Eye (tissue), 1 donor: ENCODE results near the gene PLXNA4.
A peak's percentile ranks its signal among the peaks of the same experiment; 100 is the strongest.

Experiments
- DNase-seq: peaks from one replicate; pipeline ENCODE4 v3.0.0-alpha.2; 2015

PLXNA4 gene

DNA sequence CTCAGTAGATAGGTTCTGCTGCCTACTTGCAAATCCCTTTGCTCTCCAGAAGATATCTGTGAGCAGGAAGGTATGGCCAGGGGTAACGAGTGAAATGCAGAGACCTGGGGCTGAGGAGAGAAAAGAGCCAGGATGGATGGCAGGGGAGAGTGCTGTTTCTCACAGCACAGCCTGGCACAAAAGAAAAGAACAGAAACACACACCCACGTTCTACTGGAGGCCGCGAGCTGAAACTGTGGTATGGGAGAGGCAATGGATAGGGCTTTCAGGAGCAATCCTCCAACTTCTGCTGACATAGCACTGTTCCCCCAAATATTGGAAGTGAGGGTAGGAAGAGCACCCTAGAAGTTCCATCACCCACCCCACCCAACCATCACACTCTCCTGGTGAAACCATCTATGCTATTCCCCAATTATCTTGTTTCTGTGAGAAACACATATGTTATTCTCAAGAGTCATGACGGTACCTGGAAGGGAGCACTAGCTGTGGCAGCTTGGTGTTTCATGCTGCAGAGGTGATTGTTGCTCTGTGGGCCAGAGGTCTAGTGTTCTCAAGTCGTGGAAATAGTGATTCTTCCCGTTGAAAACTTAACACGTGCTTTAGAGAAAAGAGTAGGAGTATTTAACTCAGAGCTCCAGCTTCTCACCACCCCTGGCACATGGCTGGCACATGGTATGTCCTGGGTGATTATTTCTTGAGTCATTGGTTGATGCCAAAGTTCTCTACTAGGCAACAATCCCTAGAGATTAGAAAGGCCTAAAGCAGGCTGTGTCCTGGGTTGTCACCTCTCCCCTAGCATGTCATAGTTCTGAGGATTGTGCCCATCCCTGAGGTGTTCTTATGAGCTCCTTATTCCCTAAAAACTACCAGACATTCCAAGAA, 198.3 kb downstream of the PLXNA4 start:
- no peak for DNase-seq

DNA sequence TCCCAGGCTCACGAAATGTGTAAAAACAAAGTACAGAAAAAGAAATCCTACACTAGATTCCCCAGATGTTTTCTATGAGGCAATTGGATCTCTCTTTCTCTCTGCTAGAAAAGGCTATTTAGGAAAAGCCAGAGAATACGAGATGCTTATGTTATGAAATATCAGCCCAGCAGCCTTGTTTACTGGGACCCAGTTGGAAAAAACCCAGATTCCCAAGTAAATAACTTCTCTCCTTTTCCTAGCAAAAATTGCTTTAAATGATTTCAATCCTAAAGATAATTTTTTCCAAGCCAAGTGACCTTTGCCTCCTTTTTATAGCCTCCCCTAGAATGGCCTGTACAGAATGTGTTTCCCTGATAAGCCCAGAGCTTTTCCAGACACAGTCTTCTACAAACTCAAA, 199.3 kb downstream of the PLXNA4 start:
- DNase-seq, result no peak

DNA sequence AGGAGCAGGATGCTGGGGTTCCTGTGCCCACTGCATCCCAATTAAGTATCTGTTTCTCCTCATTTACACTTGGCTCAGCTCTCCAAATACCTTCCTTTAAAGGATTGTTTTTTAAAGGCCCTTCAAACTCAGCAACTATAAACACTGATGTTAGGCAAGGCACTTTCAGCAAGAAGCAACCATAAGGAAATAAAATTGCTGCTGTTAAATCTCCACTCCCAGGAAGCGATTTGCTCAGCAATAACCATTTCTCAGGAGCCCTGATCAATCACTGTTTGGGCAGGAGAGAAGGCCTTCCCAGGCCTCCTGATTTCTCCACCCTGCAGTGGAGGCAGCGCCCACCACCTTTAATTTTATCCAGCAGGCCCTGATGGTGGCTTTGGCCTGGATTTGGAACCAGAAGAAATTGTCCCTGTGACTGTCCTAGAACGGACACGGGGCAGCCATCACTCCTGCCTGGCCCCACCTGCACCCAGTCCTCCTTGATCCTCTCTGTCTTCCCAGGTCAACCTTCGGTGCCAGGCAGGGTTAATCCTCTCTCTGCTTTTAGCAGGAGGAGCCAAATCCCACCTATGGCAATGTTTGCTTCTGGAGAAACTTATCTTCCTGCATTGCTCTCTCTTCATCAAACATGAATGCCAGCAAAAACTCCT, 199.8 kb downstream of the PLXNA4 start:
- DNase-seq, result no peak

DNA sequence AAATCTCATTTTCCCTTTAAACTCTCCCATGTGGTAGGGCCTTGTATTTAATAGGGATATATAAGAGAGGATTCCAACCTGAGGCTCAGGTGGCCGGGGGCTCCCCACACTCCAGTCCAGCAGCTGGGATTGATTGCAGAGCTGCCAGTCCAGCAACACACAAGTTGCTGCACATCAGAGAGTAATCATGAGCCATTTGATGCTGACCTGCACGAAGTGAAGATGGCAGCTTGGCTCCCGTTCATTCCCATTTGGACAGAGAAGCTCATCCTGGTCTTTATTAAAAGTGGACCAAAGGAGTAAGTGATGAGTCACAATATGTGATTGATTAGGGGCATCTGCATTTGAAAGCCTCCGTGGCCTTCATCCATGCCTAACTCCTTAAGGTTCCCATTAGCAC, 202.4 kb downstream of the PLXNA4 start:
- no peak for DNase-seq

DNA sequence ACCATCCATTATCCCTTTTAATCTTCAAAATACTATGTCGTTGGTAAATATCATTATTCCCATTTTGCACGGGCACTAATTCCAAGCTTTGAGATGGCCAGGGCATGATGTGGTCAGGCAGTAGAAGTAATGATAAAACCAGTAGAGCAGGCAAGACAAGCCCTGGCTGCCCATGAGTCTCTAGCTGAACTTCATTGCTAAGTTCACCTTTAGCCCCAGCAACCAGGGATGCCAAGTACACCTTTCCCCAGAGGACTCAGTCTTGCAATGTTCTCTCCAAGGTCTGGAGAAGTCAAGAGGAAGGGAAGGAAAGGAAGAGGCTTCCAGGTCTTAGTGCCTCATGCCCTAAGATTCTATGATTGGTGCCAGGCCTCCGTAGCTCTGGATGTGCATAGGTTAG, 203.2 kb downstream of the PLXNA4 start:
- no peak for DNase-seq

DNA sequence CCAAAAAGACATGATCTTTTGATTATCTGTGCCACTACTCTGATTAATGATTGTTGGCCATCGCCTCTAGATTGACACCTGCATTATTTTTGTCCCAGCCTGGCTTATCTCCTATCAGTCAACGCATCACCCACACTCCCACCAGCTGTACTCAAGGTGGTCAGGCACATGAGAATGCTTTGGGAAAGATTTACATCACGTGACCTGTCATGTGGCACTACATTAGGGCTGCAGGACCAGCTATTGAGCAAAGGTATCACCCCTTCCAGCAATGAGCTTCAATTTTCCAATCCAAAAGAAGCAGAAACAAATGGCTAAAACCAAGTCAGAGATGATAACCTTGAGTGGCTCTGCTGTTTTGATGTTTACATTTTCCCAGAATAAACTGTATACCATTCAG, 204.3 kb downstream of the PLXNA4 start:
- DNase-seq, result no peak

DNA sequence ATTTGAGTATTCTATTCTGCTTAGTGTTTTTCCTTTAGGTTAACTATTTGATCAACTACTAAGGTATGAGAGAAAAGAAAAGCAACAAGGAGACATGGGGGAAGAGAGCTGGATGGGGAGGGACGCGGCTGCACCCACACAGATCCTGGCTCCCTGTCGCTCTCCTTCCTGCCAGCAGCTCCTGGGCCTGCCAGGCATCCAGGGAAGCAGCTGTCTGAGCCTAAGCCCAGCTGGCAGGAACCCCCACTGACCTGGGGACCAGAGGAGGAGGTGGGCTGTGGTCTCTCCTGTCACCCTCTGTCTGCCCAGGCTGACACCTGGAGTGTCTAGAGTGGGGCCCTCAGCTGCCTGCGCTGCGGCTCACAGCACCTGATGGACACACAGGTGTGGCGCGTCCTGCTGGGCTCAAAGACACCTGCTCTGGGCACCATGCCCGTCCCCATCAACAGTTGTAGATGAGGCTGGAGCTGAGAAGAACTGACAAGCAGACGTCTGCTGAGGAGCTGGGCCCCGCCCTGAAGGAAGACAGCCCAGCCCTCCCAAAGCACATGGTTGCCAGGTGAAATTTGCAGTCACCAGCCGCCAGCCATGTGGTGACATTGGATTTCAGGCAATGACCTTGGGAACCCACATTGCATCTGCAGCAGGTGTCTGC, 207.9 kb downstream of the PLXNA4 start:
- DNase-seq, result no peak

DNA sequence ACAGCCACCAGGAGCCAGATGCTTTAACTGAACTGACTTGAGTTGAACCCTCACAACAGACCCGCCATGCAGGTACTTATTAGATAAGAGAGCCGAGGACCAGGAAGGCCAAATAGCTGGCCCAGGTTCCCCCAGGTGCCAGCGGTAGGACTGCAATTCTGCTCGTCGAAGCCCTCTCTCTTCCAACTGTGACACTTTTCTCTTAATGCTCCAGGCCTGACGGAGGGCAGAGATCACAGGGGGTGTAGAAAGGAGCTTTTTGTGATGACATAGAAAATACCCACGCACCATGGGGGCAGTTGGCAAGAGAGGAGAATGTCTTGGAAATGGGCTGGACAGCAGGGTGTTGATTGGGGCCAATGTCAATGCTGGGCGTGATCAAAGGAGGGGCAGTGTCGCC, 208.5 kb downstream of the PLXNA4 start:
- DNase-seq, result no peak

DNA sequence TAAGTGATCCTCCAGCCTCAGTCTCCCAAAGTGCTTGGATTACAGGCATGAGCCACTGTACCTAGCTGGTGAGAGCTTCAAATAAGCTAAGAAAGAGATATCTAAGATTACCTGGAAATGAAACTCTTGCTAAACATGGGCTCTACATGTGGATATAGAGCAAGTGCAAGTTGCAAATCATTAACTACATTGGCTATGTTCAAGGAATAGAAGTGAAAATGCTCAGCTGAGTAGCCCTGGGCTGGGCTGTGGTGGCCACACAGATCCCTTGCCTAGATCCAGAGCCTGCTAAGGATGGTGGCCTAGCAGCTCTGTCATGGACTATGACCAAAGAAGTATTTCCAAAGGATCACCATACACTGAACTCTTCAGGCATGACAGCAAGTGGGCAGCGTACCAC, 209.3 kb downstream of the PLXNA4 start:
- no peak for DNase-seq

DNA sequence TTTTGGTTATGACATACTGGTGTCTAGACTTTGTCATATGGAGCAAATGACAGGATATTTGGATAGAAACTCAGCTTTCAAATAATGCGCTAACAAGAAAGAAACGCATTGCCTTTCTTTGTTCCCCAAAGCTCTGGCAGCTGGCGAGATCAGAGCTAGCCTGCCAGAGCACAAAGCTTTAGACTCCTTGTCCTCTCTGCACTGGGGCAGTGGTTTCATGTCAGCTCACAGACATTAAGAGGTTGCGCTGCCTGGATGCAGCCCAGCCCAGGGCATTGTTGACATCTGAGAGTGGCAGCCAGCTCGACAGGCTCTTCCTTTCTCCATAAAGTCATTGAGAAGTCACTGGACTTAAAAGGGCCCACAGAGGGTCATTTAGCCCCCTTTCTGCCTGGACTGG, 212.0 kb downstream of the PLXNA4 start:
- no peak for DNase-seq

DNA sequence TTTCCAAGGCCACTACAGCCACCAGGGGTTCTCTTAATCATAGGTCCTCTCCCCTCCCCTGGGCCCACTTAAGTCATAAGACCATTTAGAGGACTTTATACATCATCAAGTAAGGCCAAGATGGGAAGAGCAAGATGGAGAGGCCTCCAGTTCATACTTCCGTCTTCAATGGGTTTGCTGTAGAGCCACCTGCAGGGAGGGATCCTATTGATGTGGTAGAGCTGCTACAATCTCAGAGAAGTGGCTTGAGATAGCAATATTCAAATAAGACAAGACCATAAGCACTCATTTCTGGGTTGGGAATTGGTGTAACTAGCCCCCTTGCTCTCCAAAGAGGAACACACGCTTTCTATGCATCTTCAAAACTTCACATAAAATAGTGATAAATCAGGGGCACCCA, 214.2 kb downstream of the PLXNA4 start:
- no peak for DNase-seq

DNA sequence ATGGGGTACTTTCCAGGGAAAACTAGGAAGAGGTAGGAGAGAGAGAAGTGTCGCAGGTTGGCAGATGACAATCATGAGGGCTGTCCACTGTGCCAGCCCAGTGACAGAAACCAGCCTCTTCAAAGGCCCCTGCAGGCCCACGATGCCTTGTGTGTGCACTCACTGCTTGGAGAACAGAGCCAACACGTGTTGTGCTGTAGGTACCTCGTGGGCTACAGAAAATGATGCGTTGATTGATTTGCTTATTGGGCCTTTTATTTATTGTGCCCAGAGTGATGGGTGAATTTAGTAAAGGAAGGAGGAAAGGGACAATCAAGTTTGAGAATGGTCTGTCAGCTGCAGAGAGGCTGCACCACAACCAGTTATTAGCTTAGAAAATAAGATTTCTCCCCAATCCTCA, 215.1 kb downstream of the PLXNA4 start:
- no peak for DNase-seq

DNA sequence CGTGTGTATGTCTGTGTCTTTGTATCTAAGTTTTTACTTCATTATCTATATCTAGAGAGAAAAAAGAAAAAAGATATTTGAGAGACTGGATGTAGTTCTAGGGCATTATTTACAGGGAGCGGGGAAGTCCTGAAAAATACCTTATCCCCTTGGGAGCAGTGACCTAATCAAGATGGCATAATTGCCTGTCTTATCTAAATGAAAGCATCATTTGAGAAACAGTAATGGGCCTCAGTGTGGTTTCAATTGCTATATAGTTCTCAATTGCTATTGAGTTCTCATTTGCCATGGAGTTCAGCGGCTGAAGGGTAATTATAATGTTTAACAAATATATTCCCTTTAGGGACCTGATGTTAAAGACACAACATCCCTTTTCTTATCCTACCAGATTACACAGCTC, 216.5 kb downstream of the PLXNA4 start:
- no peak for DNase-seq

DNA sequence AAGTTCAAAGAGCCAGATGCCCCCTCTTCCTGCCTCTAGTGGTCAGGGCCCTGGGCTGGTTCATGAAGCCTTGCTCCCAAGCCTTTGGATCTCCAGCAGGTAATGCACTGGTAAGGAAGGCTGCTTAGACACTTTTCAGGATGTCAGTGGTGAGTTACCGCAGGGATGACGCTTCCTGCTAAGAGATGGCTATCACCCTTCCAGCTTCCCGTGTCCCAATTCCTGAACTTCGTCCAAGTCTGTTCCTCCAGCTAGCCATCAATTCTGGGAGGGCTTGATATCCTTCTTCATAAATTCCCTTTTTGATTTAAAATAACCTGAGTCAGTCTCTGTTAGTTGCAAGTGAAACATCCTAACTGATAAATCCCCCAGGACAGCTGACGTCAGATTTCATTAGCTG, 221.2 kb downstream of the PLXNA4 start:
- no peak for DNase-seq

DNA sequence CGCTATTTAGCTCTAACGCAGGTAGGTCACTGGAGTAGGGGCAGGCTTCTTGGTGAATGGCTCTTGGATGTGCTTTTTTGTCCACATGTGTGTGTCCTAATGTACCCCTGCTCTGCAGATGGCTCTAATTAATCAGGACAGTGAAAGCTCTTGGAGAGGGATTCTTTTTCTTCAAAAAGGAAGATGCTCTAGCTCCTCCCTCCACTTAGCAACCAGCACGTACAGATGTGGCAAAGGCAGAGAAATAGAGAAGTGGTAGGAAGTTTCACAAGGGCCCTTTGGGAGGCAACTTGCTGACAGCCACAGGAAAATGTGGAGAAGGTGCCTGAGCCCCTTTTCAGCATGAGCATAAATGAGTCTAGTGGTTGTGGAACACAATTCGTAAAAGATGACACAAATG, 221.7 kb downstream of the PLXNA4 start:
- no peak for DNase-seq

DNA sequence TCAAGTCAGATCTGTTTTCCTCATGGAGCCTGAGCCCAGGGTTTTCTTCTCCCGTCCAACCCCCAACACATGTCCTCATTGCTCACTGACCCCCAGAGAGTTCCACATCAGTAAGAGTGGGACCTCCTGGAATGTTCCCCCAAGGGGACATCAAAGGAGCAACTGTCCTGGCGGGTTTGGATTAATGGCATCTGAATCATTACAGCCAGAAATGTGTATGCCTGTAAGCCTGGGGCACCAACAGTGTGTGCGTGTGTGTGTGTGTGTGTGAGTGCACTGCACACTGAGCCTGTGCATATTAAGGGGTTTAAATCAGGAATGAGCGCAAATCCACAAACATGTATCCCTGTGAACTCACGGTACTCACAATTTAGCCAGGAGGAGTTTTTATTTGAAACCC, 222.3 kb downstream of the PLXNA4 start:
- DNase-seq, result peak; percentile 55

DNA sequence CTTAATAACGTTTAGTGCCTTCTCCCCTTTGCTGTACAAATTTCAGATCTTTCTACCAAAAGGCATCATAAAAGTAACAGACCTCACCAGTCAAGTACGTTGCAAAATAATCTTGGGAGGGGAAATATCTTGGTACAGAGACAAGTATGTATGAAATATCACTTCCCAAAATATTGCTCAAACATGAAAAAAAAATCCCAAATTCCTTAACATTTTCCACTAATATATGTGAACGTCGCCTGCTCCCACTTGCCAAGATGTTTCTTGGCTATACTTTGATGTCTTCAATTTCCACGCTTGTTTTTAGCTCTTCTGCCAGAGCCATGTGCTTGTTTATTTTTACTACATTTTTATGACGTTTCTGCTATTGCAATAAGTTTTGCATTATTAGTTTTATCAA, 223.5 kb downstream of the PLXNA4 start:
- peak; percentile 58 for DNase-seq

DNA sequence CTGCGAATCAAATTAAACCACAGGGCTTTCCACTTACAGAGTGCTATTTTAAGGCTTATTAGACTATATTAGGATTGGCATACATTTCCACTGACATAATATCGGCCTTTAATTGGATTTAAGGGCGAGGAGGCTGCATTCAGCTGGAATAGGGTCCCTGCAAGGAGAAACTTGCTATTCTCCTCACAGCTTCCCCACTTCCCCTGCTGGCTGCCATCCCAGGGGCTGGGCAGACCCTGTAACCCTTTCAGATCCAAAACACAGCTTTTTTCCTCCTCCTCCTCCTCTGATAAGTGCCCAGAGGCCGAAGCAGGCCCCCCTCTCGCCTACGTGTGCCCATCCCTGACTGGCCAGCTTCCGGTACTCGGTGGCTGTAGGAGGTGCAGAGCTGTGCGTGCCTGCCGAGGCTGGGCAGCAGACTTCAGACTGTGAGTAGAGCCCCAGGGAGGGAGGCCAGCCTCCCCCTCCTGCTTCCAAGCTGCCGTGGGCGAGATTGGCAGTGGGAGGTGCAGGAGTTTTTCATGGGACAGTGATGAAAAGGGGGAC, 224.2 kb downstream of the PLXNA4 start:
- peak; percentile 65 for DNase-seq

DNA sequence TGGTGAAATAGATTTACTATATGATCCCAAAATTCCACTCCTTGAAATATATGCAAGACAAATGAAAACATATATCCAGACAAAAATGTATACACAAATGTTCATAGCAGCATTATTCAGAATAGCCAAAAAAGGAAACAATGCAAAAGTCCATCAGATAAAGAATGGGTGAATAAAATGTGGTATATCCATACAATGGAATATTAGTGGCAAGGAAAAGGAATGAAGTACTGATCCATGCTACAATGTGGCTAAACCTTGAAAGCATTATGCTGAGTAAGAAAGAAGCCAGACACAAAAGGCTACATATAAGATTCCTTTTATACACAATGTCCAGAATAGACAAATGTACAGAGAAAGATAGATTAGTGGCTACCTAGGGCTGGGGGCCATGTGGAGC, 225.5 kb downstream of the PLXNA4 start:
- DNase-seq, result no peak

DNA sequence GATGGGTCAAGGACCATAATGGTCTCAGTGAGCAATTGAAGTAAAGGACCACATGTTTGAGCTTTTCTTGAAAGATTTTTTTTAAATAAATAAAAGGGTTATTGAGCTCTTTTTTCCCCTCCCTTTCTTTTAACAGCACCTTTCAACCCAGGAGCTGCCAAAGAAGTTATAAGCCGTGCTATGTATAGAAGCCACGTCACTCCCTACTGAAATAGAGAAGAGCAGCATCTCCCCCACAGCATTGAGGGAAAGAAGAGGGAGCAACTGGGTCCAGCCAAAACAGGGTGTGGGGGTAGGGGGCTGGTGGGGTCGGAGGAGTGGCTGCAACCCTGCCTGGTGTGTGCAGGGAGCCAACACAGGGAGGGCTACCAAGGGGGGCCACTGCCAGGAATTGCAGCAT, 227.2 kb downstream of the PLXNA4 start:
- DNase-seq, result no peak

DNA sequence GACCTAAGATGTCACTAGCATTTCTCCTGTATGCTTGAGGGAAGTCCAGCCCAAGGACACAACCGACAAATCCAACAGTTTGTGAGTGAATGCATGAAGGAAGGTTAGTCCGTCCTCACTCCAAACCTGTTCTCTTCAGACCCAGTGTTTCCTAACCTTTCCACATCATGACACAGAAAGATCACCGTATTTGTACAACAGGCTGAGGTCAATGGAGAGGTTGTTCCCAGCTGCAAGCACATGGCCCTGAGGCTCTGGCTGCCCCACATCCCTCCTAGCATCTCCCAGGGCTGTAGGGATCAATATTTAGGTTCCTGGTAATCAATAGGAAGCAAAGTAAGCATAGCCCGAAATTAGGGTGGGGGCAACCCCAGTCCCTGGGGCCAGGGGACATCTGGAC, 227.9 kb downstream of the PLXNA4 start:
- no peak for DNase-seq

DNA sequence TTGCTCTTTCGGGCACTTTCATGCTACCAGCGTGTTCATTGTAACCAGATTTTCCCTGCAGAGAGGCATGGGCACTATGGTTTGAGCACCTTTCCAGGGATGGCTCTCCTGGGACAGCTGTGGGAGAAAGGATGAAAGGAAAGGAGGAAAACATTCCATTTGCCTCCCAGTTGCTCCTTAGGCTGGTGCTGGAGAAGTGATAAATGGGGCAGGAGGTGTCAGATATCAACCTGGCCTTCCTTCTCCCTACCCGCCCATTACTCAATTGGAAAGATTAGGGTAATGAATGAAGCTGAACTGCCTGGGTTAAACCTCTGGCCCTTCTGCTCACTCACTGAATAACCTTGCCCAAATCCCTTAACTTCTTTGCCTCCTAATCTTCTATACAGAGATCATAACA, 228.4 kb downstream of the PLXNA4 start:
- no peak for DNase-seq

DNA sequence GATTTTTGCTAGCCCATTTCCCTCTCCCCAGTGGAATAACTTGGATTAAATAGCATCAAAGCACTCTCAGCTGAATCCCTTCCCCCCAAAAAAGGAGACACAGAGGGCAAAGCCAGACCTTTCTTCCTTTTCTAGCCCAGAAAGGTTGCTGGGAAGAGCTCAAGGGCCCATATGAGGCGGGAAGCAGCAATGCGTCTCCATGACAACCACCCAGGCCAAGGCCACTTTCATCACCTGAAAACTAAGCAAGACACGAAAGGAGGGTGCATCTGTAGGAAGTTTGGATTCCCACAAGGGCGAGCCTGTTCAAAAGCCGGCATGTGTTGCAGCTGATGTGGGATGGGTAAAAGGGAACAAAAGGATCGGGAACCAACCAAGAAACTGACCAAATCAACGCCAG, 229.1 kb downstream of the PLXNA4 start:
- DNase-seq, result no peak
